Epithelial cell of esophagus (primary cell): ENCODE measurements around the gene BPGM.

Experiments used
- DNase-seq: peaks from one replicate; pipeline ENCODE4 v3.0.0; 2010; ENCODE audit warnings: low read depth
- H3K4me3 ChIP-seq: 2 replicates; pipeline ENCODE4 v1.5.1; 2011; ENCODE audit warnings: mild to moderate bottlenecking, low read length, control low read depth
- TF ChIP-seq, protein P1 (sequence below): IDR thresholded peaks from 2 replicates; pipeline ENCODE4 v1.5.1; 2011; ENCODE audit warnings: low read depth, mild to moderate bottlenecking, low read length, control low read depth, inconsistent platforms; ENCODE audit not compliant: insufficient read depth; ENCODE audit errors: missing control alignments

BPGM gene

DNA sequence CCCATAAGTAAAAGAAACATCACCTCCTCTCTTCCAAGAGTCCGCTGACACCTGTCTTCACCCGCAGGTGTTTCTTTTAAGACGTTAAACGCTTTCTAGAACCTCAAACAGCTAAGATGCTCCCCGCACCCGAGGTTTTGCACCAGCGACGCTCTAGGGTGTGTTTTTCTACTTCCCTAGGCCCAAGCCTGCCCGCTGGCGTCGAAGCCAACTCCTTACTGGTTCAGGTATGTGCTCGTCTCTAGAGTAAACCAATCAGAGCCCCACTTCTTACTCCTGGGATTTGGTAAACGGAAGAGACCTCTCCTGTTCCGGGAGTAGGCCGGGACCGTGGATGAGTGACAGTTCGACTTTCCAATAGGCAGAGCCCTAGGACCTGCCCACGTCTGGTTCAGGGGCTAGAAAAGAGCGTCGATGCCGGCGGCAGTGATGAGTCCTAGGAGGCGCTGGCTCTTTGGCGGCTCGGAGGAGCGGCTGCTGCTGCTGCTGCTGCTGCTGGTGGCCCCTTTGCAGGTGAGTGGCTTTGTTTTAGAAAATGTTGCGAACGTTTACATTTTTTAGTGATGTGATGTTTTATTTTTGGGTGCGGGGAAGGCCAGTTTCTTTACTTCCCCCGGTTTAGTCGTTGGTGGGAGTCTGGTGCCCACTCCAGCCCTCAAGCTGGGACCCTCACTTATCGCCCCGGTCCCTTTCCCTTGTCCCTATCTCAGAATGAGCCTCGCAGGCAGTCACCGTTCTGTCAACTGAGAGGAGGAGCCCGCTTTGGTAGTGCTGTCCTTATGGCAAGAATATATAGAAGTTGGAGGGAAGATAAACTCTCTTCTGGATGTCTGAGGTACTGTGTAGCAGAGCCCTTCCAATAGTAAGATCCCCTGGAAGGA, at the start of gene BPGM:
TSS of gene BPGM (plus strand) at position 429 of the 881 bp plus-strand sequence. CDS start 14,655 bp downstream, outside the sequence.
- TF ChIP-seq, protein P1, sequence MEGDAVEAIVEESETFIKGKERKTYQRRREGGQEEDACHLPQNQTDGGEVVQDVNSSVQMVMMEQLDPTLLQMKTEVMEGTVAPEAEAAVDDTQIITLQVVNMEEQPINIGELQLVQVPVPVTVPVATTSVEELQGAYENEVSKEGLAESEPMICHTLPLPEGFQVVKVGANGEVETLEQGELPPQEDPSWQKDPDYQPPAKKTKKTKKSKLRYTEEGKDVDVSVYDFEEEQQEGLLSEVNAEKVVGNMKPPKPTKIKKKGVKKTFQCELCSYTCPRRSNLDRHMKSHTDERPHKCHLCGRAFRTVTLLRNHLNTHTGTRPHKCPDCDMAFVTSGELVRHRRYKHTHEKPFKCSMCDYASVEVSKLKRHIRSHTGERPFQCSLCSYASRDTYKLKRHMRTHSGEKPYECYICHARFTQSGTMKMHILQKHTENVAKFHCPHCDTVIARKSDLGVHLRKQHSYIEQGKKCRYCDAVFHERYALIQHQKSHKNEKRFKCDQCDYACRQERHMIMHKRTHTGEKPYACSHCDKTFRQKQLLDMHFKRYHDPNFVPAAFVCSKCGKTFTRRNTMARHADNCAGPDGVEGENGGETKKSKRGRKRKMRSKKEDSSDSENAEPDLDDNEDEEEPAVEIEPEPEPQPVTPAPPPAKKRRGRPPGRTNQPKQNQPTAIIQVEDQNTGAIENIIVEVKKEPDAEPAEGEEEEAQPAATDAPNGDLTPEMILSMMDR = peak; percentile 23
- DNase-seq = peak; percentile 100
- peak within 1 kb of the TSS; percentile 89 for H3K4me3 ChIP-seq

- no peak overlapping the region for H3K4me3 ChIP-seq
- no peak for DNase-seq
- TF ChIP-seq, protein P1 = no peak
Measured at GRCh38 chr7:134599371-134599770, 47.3 kb upstream of the BPGM start.

DNA sequence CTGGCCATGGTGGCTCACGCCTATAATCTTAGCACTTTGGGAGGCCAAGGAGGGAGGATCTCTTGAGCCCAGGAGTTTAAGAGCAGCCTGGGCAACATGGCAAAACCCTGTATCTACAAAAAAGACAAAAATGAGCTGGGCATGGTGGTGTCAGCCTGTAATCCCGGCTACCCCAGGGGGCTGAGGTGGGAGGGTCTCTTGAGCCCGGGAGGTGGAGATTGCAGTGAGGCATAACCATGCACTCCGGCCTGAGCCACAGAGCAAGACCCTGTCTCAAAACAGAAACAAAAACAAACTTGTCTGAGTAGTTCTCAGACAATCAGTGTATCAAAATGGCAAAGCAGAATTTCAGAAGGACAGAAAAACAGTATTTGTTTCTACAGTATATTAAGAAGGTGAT, 45.2 kb upstream of the BPGM start:
- no peak overlapping the region for H3K4me3 ChIP-seq
- TF ChIP-seq, protein P1 = no peak
- DNase-seq = no peak

DNA sequence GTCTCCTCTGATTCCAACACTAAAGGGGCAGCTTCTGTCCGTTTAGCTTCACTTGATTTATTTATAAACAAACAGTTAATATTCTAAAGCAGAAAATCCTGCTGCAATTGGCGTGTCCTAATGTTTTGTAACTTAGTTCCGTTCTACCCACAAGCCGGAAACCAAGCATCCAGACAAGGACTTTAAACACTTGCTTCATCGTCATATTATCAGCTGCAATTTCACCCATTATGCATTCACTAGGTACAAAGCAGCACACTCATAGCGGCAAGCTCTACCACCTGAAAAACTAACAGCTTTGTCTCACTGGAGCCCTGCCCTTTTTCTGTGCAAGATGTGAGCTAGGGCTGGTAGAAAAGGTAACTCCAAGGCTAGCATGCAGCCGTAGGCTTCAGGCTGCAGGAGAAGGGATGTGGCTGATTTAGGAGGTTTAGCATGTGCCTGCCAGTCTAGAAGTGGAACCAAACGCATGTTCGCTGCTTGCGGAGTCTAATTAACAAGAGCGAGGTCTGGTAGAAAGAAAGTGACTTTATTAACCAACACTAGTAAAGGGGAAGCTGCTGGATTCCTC, 43.7 kb upstream of the BPGM start:
- H3K4me3 ChIP-seq = no peak overlapping the region
- peak; percentile 29 for DNase-seq
- TF ChIP-seq, protein P1 = no peak

DNA sequence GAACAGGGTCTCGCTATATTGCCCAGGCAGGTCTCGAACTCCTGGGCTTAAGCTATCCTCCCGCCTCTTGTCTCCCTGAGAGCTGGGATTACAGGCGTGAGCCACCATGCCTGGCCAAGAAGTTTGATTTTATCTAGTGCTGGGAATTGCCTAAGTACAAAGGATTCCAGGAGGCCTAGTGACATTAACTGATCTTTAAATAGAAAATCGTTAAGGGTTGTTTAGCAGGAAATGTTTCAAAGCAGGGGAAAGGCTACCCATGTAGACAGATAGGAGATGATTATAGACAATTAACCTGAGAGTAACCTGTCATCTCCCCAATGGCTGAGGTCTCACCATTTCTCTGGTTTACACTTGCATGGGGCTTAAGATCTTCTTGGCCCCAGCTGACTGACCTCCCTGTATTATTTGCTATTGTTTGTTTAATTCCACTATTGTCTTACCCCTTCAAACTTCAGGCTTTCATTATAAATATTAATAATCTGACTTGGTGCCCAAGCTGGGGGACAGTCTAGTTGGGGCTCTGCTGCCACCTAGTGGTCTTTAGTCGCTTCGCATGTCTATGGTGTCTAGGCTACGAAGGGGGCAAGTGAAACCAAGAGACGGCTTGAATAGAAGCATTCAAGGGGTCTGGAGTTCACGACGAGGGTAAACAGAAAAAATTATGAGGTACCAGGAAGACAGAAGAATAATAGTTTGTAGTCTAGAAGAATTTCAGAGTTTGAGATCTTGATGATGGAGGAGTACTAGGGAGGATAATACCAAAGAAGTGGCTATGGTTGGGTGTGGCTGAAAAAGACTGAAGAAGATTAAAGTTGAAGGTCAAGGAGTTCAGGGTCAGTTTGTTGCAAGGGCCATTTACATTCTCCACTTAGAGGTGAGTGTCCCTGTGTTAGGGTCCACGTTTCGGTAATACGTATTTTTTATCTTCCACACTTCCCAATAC, 40.4 kb upstream of the BPGM start:
- TF ChIP-seq, protein P1 = peak; percentile 94
- DNase-seq = peak; percentile 66

DNA sequence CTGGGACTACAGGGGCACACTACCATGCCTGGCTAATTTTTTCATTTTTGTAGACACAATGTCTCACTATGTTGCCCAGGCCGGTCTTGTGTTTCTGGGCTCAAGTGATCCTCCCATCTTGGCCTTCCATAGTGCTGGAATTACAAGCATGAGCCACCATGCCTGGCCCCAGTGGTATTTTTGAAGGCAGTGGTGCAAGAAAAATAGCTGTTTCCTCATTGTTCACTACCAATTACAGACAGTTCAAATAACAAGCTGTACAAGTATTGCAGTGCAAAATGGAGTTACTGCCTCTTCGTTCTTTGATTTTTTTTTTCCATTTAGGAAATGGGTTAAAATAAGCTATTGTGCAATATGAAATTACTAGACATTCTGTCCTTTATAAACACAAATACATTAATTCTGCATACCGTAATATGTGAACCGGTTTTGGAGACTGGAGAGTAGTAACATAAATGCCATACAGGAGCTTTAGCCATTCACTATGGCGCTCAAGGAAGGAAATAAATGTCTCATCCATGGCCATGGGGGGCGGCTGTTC, 35.0 kb upstream of the BPGM start:
- no peak for DNase-seq
- no peak overlapping the region for H3K4me3 ChIP-seq
- TF ChIP-seq, protein P1 = no peak

More for the DNA sequence above, 40.4 kb upstream of the BPGM start:
- no peak overlapping the region for H3K4me3 ChIP-seq
